Glutamatergic neuron (in vitro differentiated cells): ENCODE results near the gene DUSP22. TPM values are rescaled to one million over a fixed set of nuclear protein-coding genes. Genes with fewer than 3 reads are reported as not detected.

ENCODE experiments used
- DNase-seq: peaks from one replicate; pipeline ENCODE4 v3.0.0; 2022
- H3K27ac Mint-ChIP-seq: one replicate; pipeline ENCODE4 v1.8.0; 2020; ENCODE audit warnings: mild to moderate bottlenecking, mixed read lengths, inconsistent platforms; ENCODE audit not compliant: unreplicated experiment
- H3K27me3 Mint-ChIP-seq: one replicate; pipeline ENCODE4 v1.8.0; 2020; ENCODE audit warnings: mild to moderate bottlenecking, moderate library complexity, mixed read lengths, inconsistent platforms; ENCODE audit not compliant: unreplicated experiment
- H3K36me3 Mint-ChIP-seq: one replicate; pipeline ENCODE4 v1.8.0; 2020; ENCODE audit warnings: mild to moderate bottlenecking, mixed read lengths, inconsistent platforms; ENCODE audit not compliant: unreplicated experiment
- H3K4me1 Mint-ChIP-seq: one replicate; pipeline ENCODE4 v1.8.0; 2020; ENCODE audit warnings: mild to moderate bottlenecking, low read depth, mixed read lengths, inconsistent platforms; ENCODE audit not compliant: unreplicated experiment
- H3K4me3 Mint-ChIP-seq: one replicate; pipeline ENCODE4 v1.8.0; 2020; ENCODE audit warnings: mild to moderate bottlenecking, mixed read lengths, inconsistent platforms; ENCODE audit not compliant: unreplicated experiment
- H3K9me3 Mint-ChIP-seq: one replicate; pipeline ENCODE4 v1.8.0; 2020; ENCODE audit warnings: mild to moderate bottlenecking, moderate library complexity, mixed read lengths, inconsistent platforms; ENCODE audit not compliant: unreplicated experiment
- CTCF ChIP-seq: fragments of 200-600 bp; sonication (generic); IDR thresholded peaks from one replicate; pipeline ENCODE4 v1.5.0; 2021; ENCODE audit not compliant: partially characterized antibody, unreplicated experiment
- total RNA-seq: library from RNA; stranded (reverse); fragmentation: NEBNext Ultra II Directional; extraction: Animal tissue kit (Norgen Biotek cat#: 25700); gene quantifications from one replicate; pipeline ENCODE4 v1.2.1, GENCODE V29; 2021; ENCODE audit not compliant: unreplicated experiment

The DUSP22 gene
- total RNA-seq, 1 donor from 2014 or later: 40.4 TPM

- TF ChIP-seq CTCF: no peak
- Mint-ChIP-seq H3K9me3 (peaks cover 6% of the 10 kb centered on the region), H3K36me3 (peaks cover 21% of the 10 kb centered on the region), H3K4me1 (peaks cover 8% of the 10 kb centered on the region), H3K27ac (no peak overlapping the region), H3K4me3 (no peak overlapping the region), H3K27me3 (peaks cover 6% of the 10 kb centered on the region)
- no peak for DNase-seq
Measured at GRCh38 chr6:287489-287860, 4.8 kb upstream of the DUSP22 start.

GRCh38 chr6:288866-289265 is 3.4 kb upstream of the DUSP22 start:
- DNase-seq: no peak
- no peak for TF ChIP-seq CTCF
- Mint-ChIP-seq H3K27me3 (peaks cover 11% of the 10 kb centered on the region), H3K36me3 (peaks cover 21% of the 10 kb centered on the region), H3K4me3 (no peak overlapping the region), H3K27ac (no peak overlapping the region), H3K4me1 (peaks cover 13% of the 10 kb centered on the region), H3K9me3 (peaks cover 15% of the 10 kb centered on the region)

- DNase-seq: no peak
- peaks cover 13% of the 10 kb centered on the region for H3K4me1 Mint-ChIP-seq
- peaks cover 10% of the 10 kb centered on the region for H3K27me3 Mint-ChIP-seq
- peaks cover 15% of the 10 kb centered on the region for H3K9me3 Mint-ChIP-seq
- no peak for TF ChIP-seq CTCF
- peaks cover 21% of the 10 kb centered on the region for H3K36me3 Mint-ChIP-seq
- H3K27ac Mint-ChIP-seq: no peak overlapping the region
- no peak overlapping the region for H3K4me3 Mint-ChIP-seq
Measured at GRCh38 chr6:290111-290922, 2.0 kb upstream of the DUSP22 start.

GRCh38 chr6:291204-291696 is 1.0 kb upstream of the DUSP22 start:
- Mint-ChIP-seq H3K27ac (peak overlapping the region; percentile 86), H3K4me3 (peak overlapping the region; percentile 81), H3K36me3 (peaks cover 21% of the 10 kb centered on the region), H3K9me3 (peaks cover 15% of the 10 kb centered on the region), H3K4me1 (peaks cover 13% of the 10 kb centered on the region), H3K27me3 (peaks cover 9% of the 10 kb centered on the region)
- no peak for DNase-seq
- no peak for TF ChIP-seq CTCF

GRCh38 chr6:292506-293192 is 362 bp downstream of the DUSP22 start:
- DNase-seq: peak; percentile 57
- H3K4me1 Mint-ChIP-seq: peaks cover 24% of the 10 kb centered on the region
- peaks cover 20% of the 10 kb centered on the region for H3K9me3 Mint-ChIP-seq
- H3K27me3 Mint-ChIP-seq: peaks cover 9% of the 10 kb centered on the region
- peak overlapping the region; percentile 92 for H3K4me3 Mint-ChIP-seq
- peak overlapping the region; percentile 92 for H3K27ac Mint-ChIP-seq
- TF ChIP-seq CTCF: no peak
- H3K36me3 Mint-ChIP-seq: peaks cover 16% of the 10 kb centered on the region
